NCI-H187 treated with DMSO at 0.1 percent for 48 hours (cell line): ENCODE data around the gene MOB2.

Source experiments
- DNase-seq: peaks from one replicate; lab custom pipeline; 2025; lab: John Stamatoyannopoulos, UW

Gene MOB2

DNA sequence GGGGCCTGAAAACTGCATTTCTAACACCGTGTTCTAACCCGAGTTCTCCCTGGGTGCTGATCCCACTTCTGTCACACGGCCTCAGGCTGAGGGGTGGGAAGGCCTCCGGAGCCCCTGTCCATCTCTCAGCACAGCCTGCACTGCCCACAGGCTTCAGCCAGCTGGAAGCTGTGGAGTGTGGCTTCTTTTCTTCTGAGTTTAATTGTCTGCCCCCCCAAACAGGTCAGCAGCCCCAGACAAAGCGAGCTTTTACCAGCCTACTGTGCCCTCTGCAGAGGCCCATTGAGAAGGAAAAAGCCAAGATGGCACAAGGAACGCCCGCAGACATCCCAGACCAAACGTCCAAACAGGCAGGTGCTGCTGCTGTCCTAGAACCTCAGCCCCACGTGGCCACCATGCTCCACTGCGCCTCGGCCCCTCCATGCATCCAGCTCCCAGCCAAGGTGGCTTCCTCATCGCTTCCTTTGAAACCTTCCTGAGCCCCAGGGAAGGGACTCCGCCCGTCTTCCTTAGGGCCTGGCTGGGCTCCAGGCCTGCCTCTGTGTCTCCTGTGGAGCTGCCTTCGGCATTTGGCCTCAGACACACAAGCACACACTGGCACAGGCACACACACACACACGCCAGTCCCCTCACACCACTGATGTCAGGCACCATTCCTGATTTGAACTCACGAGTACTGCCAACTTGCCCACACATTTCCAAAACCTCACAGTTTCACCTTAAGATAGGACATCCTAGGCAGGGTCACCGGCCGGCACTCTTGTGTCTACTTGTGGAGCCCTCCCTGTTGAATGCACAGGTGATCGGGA lies 1.7 kb downstream of the MOB2 start:
- DNase-seq, result no peak

DNA sequence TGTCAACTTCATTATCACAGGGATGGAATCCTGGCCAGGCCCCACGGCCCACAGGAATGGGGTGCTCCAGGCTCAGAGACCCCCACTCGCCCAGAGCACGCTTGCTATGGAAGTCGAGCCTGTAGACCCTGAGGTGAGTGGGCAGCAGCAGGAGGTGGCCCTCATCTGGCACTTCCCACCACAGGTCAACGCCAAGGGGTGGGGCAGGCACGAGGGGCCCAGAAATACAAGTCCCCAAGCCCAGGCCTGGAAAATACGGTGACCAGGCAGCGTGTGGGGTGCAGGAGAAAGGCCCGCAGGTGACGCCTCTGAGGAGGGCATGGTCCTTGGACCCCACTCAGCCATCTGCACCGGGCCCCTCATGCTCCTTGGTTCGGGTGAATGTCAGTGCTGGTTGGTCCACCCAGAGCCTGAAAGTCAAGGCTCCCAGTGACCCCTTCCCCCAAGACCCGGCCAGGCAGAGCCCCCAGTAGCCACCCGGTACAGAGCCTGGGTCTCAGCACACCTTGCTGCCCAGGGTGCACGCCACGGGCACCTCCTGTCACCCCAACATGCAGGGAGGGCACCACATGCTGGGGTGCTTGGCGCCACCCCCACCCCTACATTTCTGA lies 2.4 kb downstream of the MOB2 start:
- no peak for DNase-seq

DNA sequence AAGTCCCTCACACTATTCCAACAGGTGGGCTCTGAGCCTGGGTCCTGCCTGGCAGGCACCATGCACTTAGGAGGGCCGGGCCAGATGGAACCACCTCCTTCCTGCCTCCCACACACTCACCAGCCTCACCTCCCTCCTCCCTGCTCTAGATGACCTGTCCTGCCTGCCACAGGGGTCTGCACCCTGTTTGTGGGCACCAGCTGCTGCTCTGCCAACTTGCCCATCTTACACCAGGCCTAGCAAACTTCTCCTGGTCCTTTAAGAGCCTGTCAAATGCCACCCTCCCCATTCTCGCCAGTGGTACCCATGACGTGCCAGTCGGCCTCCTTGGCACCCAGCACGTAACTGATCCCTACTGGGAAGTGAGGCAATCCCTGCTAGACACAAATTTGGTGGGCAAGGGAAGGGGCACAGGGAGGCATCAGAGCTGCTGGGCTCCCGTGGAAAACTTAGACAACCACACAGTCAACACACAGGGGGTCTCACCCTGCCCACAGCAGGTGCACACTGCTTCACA lies 3.1 kb downstream of the MOB2 start:
- DNase-seq, result no peak

DNA sequence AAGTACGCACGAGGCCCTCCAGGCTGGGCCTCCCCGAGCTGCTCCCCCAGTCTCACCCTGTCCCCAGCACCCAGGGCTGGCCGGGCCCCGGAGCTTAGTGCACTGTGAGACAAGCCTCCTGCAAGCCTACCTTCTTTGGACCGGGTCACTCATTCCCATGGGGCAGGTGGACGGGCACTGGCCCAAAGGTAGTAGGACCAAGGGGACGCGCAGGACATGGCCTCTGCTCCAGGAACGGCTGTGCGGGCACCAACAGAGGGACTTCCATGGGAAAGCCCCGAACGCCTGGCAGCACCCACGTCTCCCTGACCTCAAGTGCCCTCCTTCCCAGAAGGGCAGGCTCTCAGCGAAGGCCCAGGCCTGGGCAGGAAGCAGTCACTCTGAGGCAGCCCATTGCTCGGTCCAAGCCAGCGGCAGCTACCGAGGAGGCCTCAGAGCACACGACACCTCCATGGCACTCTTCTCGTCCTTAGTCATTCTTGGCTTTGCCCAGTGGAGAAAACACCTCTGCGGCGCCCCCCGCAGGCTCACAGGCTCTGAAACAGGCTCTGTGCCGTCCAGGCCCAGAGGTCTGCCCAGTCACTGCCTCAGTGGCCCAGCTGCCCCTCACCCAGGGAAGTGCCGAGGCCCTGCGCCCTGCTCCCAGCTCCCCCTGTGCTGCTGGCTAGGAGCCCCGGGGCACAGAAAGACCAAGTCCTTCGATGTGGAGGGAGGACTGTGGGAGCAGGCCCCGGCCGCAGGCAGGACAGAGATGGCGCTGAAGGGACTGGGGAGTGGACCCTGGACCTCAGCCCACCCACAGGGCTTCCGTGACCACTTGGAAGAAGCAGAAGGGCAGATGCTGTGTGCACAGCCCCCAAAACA lies 3.8 kb downstream of the MOB2 start:
- DNase-seq, result no peak

DNA sequence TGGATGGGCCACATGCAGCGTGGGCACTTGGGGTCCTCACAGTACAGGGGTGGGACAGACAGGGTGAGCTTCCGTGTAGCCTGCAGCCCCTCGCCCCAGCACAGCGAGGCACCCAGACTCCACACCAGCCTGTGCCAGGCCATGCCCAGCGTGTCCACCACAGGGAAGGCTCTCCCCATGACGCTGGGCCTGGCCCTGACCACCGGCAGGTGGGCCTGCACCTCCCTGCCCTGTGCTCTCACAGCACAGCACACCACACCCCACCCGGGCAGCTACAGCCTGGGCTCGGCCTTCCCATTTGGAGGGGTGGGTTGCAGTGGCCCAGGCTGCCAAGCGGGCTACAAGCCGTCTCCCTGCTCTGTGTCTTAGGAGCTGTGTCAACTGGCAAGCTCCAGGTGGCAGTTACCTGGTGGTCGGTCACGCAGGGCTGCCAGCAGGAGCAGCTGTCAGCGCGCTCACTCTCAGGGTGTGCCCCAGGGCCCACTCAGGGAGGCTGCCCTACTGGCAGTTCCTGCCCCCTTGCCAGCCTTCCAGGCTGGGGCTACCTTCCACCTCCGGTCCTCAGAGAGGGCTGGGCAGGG lies 4.6 kb downstream of the MOB2 start:
- DNase-seq, result no peak

DNA sequence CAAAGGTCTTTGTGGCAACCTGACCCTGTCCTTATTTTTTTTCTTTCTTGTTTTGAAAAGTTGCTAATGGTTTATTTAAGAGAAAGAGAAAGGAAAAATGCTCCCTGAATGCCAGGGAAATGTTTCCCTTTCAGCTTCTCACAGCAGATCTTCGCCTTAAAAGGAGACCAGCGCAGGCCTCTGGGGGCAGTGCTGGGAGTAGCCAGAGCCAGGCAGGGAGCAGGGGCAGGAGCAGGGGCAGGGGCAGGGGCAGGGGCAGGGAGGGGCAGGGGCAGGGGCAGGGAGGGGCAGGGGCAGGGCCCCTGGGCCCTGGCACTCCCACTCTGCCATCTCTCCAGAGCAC lies 5.1 kb downstream of the MOB2 start:
- no peak for DNase-seq

DNA sequence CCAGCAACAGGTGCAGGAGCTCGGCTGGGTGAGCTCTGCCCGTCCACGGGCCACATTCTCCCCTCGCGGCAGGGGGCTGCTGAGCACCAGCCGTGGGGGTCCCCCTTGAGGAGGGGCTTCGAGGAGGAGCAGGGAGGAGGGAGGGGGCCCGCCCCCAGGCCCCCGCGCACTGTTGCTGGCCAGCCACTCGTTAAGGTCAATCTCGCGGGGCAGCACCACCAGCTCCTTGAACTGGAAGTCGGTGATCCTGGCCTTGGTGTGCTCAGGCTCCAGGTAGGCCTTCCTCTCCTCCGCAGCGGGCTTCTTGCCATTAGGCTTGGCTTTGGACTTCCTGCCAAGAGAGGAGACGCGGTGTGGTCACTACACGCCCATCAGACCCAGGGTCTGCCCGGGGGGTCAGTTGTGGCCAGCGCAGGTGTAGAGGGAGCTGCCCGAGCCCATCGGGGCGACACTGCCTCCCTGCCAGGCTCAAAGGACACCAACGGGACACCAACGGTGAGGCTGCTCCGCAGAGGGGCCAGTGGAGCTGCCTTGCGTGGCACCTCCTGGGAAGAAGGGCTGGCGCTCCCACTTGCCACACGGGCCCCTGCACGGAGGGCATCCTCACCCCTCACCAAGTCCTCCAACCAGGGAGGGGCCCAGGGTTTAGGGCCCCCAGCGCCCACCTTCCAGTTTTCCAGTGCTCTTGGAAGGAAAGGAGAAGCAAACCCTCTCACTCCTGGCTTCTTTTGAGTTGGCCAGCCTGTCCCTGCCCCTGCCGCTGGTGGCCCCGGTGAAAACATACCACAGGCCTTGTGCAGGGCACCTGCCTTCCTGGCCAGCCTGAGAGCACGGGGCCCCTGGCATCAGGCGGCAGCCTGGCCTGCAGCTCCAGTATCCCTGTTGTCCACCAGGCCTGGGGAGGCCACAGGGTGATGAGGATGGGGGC lies 5.8 kb downstream of the MOB2 start:
- no peak for DNase-seq

DNA sequence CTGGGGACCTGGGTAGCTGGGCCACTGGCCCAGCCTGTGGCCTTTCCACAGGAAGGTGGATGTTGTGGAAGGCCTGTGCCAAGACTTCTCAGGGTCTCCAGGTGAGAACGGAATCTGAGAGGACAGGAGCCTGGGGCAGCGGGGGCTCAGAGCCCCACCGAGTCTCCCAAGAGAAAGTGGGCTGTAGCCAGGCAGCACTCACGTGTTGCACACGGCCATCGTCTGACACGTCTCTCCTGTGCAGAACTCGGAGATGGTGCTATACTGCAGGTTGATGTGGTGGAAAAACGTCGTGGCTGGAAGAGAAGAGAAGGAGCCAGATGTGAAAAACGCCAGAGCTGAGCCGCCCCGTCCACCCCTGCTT lies 6.4 kb downstream of the MOB2 start:
- no peak for DNase-seq

DNA sequence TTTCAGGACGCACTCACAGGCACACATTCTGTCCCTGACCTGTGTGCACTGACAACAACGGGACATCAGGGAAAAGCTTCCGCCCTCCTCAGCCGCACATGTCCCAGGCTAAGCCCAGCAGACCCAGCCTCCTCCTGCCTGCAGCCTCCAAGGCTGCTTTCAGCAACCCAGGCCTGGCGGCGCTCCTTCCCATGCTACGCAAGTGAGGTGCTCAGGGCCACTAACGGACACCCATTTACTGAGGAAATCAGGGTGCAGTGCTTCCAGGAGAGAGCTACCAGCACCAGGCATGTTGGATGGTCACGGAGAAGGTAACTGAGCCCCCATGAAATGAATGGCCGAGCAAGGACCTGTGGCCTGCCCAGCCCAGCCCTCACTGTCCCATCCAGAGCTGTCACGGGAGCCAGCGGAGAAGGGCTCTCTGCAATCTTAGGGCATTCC lies 6.9 kb downstream of the MOB2 start:
- no peak for DNase-seq

DNA sequence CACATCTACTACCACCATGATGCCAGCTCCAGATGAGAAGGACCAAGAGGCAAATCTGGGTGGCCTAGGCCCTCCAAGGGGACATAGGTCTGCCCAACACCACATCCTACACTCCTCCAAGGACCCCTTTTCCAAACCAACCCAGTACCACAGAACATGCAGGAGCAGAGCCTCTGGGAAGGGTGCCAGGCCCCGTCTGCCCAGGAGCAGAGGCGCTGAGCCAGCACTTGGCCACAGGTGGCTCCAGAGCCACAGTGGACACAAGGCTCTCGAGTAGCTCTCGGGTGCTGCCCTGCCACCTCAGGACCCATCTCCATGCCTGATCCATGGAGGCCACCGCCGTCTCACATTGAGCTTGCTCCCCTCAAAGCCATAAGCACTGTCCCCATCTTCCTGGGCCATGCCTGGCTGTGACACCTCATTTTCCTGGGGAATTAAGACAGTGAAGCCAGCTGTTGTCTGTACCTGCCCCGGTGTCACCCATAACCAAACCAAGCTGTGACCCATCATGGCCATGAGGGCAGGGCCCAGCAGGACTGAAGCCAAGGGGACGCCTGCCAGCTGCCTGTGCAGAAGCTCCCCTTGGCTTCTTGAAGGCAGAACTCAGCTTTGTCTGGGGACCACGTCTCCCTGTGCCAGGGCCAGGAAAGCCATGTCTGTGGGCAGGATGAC lies 7.4 kb downstream of the MOB2 start:
- DNase-seq, result no peak

DNA sequence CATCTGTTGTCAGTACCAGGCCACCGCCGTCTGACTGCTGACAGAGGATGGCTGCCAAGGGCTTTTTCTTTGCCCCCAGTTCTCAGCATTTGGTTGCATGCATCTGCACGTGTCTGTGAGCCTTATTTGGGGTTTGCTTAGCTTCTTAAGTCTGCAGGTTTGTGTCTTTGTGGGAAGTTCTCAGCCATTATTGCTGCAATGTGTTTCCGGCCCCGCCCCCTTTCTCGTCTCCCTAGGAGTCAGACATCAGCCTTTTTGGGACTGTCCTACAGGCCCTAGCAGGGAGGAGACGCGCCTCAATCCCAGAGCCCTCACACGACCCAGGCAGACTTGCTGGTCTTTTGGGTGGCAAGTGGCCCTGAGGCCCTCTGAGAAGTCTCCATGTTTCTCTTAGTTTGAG lies 8.0 kb downstream of the MOB2 start:
- no peak for DNase-seq

DNA sequence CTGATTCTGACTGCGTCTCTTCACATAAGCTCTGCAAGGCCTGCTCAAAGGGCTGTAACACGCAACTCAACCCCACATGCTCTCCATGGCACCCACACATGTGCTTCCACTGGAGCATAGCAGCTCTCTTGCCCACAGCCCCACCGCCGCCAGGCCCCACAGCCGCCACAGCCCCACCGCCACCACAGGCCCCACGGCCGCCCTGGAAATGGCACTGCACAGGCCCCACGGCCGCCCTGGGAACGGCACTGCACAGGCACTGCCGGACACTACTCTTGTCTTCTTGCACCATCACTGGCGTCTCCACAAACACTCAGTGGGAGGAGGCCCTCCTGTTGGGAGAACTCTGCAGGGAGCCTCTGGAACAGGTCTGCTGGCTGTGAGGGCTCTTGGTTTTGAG lies 8.6 kb downstream of the MOB2 start:
- DNase-seq, result no peak

DNA sequence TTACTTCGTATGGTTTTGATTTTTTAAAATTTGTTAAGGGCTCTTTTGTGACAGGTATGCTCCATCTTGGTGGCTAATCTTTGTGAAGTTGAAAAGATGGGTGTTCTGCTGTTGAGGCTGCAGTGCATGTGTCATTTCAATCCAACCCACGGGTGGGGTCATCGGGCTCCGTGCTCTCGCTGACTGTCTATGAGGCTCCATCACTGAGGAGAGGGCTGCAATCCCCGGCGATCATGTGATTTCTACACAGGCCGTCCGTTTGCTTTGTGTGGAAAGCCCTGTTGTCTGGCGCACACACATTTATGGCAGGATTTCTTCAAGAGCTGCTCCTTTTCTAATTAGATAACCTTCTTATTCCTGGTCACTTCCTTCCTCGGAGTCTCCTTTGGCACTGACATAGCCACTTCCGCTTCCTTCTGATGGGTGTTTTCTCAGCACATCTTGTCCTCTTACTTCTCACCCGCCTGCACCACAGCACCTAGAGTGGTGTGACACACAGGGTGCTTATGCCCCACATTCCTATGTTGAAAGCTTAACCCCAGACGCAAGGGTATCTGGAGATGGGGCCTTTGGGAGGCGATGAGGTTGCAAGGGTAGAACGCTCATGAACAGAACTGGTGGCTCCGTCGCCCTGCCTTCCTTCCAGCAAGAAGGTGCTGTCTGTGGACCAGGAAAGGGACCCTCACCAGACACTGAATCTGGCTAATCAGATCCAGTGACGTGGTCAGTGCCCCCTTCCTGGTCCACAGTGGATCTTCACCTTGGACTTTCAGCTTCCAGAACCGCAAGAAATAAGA lies 9.4 kb downstream of the MOB2 start:
- DNase-seq, result no peak

DNA sequence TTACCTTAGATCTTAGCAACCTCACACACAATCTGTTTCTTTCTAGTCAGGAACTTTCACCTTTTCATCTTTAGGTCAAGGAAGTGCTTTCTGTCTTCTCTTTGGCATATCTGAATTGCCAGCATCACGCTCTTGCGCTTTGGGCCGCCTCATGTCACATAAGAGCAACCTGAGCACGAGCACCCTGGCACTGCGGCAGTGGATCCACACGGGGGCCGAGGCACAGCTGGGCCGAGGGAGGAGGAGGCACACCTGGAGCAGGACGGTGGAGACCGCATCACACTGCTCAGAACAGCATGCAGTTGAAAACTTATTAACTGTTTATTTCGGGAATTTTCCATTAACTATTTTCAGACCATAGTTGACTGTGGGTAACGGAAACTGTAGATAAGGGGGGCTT lies 10.7 kb downstream of the MOB2 start:
- no peak for DNase-seq

DNA sequence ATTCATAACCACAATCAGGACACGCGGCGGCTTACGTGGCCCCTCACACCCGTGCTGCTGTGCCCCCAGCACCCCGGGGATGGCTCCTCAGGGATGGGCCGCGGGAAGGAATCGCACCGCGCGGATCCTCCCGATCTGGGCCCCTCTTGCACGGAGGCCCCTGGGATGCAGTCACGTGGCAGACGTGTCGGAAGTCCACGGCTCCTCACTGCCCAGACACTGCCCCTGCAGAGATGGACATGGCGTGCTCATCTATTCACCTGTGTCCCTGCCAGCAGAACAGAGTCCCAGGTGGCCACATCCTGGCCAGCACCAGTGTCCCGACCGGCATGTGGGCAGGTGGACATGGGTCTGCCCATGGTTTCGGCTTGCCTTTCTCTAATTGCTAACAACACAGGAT lies 12.8 kb downstream of the MOB2 start:
- no peak for DNase-seq

DNA sequence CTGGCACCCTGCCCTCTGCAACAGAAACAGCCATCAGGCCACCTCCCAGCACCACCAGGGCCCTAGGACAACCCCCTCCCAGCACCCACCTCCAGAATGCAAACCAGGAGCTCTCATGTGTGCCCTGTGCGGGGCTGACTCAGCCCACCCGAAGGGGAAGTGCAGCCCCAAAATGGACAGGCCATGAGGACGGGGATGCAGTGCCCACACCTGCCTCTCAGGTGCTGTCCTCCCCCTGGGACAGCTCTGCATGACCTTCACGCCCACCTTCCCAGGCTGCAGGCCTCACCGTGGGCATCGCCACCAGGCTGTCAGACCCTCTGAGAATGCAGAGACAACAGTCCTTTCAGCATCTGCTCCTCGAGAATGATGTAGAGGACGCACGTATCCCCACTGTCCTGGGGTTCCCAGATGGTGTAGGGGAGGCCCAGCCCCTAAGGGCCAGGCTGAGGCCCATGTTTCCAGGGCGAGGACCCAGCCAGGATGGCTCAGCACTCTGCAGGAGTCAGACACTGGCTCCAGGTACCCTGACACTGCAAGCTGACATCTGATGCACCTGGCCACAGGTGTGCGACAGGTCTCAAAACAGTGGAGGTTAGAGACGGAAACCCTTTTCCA lies 13.5 kb downstream of the MOB2 start:
- no peak for DNase-seq

DNA sequence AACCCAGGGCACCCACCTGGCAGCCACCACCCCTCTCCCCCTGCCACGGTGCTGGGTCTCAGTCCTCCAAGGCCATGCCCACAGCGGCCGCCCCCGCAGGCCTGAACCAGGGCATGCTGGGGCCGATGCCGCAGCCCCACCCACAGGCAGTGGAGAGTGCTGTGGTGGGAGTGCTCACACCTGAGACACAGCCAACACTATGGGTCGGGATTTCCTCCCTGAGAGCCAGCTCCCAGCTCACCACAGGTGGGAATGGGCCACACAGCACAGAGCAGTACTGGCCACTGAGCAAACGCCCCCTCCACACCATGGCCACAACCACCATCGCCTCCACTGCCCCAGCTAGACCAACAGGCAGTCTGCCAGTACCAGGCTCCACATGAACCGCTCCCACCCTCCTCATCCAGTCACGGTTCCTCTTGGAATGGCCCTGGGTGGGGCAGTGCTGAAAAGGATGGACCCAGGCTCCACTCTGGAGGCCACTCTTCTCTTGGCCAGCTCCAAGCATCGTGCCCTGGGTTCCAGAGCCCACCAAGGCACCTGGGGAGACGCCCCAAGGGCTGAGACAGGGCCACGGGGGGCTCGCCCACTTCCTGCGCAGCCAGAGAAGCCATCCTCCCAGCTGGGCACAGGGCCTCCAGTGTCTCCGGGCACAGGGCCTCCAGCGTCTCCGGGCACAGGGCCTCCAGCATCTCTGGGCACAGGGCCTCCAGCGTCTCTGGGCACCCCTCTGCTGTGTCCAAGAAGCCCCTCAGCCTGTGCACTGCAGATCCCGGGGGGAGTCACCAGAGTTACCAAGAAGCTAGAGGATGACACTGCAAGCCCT lies 14.2 kb downstream of the MOB2 start:
- DNase-seq, result no peak

DNA sequence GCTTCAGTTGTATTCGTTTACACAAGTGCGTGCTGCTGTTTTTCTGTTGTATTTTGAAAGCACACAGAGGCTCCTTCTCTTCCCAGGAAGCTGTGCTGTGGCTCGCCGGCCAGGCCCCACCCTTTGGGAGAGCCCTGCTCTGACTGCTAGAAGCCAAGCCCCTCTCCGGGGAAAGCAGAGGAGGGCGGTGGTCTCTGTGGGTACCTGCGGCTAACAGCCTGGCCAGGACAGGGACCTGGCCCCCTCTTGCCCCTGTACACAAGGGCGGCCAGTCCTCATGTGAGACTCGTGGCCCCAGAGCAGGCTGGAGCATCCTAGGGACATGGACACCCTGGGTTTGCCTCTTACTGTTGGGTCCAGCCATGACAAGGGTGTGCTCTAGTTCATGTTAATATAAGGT lies 14.8 kb downstream of the MOB2 start:
- DNase-seq, result no peak
